Skin of body (tissue), 2 donors: ENCODE results near the gene PPIG. TPM values are rescaled to one million over a fixed set of nuclear protein-coding genes. Genes with fewer than 3 reads are reported as not detected.
"Not testable (repeated sequence)": the region's sequence is repeated elsewhere in the genome, so short reads cannot be mapped to it uniquely, and the experiment has no call there.

Experiments used
- DNase-seq: peaks from one replicate; lab custom pipeline; 2025; lab: John Stamatoyannopoulos, UW
- total RNA-seq: library from RNA; depleted of rRNA; stranded (reverse); fragments of >200 nt; gene quantifications from one replicate; pipeline ENCODE4 v1.2.3, GENCODE V29; 2014

PPIG gene
- total RNA-seq, 1 donor from 2014 or later = 44.2 TPM

DNA sequence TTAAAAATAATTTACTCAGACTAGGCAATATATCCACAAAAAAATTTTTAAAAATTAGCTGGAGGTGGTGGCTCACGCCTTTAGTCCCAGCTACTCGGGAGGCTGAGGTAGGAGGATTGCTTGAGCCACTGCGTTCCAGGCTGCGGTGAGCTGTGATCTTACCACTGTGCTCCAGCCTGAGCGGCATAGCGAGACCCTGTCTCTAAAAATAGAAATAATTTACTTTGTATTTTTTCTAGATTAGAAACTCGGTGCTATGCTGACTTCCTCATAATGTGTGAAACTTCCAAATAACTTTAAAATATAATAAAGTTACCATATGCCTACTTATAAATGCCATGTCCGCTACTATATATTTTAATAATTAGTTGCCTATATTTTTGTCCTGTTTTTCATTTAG, 6.7 kb downstream of the PPIG start:
- no peak for DNase-seq

DNA sequence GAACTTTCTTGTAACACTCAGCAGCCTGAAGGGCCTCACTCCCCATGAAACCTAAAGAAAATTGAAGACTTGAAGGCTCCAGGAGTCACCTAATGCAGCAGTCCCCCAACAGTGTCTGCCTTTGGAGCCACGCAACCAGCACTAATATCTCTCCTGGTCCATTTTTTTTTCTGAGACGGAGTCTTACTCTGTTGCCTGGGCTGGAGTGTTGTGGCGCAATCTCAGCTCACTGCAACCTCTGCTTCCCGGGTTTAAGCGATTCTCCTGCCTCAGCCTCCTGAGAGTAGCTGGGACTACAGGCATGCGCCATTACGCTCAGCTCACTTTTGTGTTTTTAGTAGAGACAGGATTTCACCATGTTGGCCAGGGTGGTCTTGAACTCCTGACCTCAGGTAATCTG, 12.4 kb downstream of the PPIG start:
- not testable (repeated sequence) for DNase-seq

DNA sequence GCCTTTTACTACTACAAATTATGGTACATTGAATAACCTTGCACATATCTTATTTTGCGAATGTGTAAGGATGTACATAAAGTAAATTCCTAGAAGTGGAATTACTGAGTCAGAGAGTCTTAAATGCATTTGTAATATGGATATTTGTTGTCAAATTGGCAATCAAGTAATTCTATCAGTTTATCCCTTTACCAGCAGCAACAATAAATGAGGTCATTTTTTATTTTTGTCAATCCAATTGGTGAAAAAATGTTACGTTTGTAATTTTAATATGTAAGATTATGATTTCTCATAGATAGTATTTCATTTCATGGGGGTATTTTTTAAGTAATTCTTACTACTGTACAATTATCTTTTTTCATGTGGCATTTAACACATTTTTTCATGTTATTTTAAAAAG, 14.8 kb downstream of the PPIG start:
- DNase-seq = no peak

DNA sequence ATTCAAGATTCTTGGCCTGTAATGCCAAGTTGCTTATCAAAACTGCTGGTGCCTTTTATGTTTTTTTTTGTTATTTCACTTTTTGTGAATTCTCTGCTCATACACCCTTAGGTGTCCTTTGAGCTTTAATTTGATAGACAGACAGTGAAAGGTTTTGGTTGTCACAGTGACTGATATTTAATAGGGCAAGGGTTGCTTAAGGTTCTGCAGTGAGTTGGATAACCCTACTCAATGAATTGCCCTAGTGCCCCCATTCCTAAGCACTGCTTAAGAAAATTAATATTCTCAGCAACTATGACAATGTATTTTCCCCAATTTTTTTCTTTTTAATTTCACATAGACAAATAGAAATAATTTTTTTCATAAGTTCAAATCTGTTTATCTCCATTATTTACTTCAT, 15.4 kb downstream of the PPIG start:
- no peak for DNase-seq

DNA sequence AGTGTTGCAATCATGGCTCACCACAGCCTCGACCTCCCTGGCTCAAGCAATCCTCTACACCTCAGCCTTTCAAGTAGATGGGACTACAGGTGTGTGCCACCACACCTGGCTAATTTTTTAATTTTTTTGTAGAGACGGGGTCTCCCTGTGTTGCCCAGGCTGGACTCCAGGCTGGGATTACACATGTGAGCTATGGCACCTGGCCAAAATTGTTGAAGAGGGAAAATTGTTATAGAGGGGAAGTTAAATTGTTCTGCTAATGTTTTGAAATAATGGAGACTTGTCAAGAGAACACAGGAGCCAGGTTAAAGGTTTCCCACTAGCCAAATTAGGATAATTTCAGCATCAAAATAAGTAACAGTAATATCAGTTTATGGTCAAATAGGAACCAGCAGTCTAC, 25.1 kb downstream of the PPIG start:
- DNase-seq = no peak

DNA sequence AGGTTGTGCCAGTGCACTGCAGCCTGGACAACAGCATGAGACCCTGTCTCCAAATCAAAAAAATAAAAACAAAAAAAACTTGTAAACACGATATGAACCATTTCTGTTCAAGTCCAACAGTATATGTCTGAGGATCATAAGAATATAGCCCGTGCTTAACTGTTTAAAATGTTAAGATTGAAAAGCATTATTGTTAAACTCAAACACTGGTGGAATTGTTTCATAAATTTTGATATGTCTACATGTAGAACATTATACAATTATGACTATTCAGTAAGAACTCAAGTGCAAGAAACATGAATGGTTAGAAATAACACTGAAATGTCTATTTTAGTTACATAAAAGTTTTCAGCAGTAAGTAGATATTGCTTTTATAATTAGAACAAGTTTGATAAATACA, 29.7 kb downstream of the PPIG start:
- peak; percentile 1 for DNase-seq

DNA sequence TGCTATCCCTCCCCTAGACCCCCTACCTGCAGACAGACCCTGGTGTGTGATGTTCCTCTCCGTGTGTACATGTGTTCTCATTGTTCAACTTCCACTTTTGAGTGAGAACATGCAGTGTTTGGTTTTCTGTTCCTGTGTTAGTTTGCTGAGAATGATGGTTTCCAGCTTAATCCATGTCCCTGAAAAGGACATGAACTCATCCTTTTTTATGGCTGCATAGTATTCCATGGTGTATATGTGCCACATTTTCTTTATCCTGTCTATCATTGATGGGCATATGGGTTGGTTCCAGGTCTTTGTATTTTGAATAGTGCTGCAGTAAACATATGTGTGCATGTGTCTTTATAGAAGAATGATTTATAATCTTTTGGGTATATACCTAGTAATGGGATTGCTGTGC, 31.8 kb downstream of the PPIG start:
- DNase-seq = not testable (repeated sequence)

DNA sequence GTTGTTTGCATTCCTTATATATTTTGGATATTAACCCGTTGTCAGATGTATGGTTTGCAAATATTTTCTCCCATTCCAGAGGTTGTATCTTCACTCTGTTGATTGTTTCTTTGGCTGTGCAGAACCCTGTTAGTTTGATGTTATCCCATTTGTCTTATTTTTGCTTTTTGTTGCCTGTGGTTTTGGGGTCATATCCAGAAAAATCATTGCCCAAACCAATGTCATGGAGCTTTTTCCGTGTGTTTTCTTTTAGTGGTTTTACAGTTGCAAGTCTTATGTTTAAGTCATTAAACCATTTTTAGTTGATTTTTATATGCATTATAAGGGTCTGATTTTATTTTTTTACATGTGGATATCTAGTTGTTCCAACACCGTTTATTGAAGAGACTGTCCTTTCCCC, 35.8 kb downstream of the PPIG start:
- DNase-seq = no peak

DNA sequence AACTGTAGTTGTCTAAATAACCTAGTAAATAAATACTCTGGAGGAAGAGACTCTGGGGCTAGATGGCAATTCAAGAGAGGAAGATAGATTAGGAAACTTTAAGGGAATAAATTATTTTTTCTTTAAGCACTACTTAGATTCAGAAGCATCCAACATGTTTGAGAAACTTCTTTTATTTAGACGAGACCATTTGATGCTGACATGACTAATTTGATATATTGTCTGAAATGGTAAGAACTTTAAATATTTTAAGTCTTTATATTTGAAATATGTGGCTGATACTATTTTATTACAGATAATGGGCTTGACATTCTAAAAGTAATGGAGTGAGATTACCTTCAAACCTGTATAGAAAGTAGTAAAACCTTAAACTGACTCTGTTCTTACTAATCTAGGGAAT, 36.4 kb downstream of the PPIG start:
- DNase-seq = no peak

DNA sequence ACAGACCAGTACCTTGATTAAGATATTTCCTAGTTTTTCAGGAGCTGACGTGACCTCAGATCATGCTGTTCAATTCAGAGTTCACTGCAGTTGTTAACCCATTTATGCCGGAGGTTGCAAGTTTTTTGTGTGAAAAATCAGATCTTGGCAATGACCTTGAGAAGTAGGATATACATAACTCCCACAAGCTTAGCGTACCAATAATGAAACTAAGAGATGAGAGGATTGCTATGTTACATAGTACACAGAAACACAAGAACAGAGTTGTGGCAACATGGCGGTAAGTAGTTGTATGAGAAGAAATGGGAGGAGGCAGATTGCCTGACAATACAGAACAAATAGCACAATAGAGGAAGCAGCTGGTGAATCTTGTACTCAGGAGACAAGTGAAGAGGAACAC, 39.1 kb downstream of the PPIG start:
- DNase-seq = no peak

DNA sequence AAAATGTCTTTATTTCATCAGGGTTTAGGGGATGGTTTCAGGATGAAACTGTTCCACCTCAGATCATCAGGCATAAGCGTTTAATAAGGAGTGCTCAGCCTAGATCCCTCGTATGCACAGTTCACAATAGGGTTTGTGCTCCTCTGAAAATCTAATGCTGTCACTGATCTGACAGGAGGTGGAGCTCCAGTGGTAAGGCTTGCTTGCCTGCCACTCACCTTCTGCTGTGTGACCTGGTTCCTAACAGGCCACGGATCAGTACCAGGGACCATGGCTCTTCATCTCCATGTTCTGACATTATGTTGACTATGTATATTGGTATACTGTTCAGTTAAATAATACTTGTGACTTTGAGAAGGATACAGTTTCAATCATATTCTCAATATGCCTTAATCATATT, 41.6 kb downstream of the PPIG start:
- DNase-seq = no peak

DNA sequence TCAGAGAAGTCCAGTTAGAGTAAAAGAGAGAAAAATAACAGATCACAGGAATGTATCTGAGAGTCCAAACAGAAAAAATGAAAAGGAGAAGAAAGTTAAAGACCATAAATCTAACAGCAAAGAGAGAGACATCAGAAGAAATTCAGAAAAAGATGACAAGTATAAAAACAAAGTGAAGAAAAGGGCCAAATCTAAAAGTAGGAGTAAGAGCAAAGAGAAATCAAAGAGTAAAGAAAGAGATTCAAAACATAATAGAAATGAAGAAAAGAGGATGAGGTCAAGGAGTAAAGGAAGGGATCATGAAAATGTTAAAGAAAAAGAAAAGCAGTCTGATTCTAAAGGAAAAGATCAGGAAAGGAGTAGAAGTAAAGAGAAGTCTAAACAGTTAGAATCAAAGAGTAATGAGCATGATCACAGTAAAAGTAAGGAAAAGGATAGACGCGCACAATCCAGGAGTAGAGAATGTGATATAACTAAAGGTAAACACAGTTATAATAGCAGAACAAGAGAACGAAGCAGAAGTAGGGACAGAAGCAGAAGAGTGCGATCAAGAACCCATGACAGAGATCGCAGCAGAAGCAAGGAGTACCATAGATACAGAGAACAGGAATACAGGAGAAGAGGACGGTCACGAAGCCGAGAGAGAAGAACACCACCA, 52.4 kb downstream of the PPIG start:
- no peak for DNase-seq

DNA sequence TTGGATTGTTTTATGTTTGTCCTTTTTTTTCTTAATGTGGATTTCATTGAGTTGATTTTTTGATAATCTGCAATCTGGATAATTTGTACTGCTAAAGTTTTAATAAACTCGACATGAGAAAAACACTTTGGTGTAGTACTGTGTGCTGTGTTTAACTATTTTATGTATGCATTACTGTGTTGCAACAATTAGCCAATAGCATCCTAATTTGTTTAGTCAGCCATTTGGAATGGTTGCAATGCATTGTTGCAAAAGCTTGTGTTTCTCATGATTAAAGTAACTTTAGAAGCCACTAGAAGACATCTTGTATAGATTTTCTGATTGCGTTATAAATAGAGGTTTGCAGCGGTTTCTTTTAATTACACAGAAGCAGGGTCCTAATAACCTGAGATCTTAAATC, 53.5 kb downstream of the PPIG start:
- DNase-seq = peak; percentile 17

DNA sequence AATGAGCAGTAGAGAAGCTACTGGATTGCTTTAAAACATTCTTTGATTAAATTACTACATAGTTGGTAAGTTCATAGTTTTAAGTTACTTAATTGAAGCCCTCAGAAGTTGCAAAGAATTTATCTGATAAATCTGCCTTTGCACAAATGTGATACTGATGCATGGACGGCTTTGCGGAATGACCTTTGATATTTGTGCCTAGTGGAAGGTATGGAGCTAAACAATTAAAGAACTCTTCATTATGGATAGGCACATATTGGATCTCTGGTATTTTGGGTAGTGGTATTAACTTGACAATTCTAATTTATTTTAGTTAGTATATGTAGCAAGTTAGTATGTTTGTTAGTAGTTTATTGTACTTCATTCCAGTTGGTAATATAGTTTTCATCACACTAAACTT, 56.0 kb downstream of the PPIG start:
- no peak for DNase-seq

DNA sequence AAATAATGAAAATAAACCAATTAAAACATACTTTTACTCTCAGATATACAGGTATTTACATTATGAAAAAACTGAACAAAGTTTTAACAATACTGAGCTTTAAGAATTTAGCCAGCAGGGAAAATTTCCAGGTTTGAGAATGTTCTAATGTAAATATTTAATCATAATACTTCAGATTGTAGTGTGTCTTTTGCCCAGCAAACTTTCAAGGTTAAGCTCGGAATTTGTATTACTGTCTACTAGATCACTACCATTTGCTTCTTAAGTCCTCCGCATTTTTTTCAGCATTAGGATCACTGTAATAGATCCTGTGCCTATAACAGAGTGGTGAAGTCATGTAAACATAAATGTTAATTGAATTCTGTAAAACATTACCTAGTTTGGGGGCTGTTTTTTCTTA, 57.3 kb downstream of the PPIG start:
- no peak for DNase-seq

DNA sequence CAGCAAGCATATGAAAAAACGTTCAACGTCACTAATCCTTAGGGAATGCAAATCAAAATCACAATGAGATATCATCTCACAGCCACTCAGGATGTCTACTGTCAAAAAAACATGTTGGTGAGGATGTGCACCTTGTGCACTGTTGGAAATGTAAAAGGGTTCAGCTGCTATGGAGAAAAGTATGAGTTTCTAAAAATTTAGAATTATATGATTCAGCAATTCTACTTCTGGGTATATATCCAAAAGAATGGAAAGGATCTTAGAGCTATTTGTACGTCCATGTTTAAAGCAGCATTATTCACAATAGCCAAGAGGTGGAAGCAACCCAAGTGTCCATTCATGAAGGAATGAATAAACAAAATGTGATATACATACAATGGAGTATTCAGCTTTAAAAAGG, 60.0 kb downstream of the PPIG start:
- no peak for DNase-seq

DNA sequence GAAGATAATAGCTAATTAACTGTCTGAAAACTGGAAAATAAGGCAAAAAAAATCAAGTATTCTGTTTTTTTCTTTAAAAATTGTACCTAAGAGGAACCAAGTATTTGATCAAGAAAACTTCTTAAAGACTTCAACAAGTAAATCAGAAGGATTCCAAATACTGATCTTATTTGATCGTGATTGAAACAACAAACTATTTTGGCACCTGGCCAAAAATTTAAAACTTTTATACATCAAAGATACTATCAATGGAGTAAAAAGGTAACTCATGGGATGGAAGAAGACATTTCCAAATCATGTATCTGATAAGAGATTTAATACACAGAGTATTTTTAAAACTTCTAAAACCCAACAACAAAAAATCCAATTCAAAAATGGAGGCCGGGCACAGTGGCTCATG, 63.3 kb downstream of the PPIG start:
- no peak for DNase-seq

DNA sequence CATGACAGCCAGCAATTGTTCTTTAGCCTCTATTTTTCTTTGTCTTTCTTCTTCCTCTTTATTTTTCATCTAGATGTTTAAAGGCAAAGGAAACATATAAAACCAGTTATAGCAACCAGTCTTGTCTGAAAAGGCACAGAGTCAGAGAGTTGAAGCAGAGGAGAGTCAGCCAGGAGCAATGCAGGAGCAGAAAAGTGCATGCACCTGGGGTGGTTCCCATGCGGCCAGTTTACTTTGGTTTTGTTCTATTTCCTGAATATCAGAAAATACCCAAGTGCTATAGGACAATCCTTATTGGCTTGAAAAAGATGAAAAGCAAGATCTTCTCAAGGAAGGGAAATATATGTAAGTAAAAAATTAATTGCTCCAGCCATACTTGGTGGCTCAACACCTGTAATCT, 65.1 kb downstream of the PPIG start:
- no peak for DNase-seq

DNA sequence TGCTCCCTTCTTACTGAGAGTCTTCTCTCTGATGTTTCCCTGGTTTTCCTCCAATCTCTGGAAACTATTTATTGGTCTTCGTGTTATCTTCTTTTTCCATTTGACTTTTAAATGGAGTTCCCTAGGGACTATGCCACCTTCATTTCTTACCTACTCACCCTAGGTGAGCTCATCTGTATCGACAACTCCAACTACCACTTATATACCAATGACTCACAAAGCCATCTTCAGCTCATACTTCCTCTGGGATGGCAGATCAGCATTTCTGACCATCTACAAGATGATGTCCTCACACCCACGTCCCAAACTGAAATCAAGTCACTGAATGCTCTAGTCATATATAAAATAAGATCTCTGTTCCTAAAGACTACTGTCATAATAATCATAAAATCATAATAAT, 69.5 kb downstream of the PPIG start:
- DNase-seq = no peak

DNA sequence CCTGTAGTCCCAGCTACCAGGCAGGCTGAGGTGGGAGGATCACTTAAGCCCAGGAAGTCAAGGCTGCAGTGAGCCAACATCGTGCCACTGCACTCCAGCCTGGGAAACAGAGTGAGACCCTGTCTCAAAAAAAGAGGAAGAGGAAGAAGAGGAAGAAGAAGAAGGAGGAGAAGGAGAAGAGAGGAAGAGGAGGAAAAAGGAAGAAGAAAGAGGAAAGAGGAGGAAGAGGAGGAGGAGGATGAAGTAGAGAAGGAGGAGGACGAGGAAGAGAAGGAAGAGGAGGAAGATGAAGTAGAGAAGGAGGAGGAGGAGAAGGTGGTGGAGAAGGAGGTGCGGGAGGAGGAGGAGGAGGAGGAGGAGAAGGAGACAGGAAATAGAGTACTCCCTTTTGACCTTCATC, 72.0 kb downstream of the PPIG start:
- no peak for DNase-seq

DNA sequence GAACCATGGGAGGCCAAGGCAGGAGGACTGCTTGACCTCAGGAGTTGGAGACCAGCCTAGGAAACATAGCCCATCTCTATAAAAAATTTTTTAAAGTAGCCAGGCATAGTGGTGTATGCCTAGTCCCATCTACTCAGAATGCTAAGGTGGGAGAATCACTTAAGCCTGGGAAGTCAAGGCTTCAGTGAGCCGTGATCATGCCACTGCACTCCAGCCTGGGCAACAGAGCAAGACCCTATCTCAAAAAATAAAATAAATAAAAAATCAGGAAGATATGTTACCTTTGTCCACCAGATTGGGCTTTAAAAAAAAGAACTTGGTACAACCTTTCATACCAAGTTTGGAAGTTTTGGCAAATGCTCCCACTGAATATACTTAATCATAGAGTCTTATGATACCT, 74.7 kb downstream of the PPIG start:
- no peak for DNase-seq

DNA sequence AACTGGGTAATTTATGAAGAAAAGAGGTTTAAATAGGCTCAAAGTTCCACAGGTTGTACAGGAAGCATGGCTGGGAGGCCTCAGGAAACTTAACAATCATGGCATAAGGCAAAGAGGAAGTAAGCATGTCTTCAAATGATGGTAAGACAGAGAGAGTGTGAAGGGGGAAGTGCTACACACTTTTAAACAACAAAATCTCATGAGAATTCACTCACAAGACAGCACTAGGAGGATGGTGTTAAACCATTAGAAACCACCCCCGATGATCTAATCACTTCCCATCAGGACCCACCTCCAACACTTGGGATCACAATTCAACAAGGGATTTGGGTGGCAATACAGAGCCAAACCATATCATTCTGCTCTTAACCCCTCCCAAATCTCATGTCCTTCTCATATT, 75.2 kb downstream of the PPIG start:
- DNase-seq = no peak

DNA sequence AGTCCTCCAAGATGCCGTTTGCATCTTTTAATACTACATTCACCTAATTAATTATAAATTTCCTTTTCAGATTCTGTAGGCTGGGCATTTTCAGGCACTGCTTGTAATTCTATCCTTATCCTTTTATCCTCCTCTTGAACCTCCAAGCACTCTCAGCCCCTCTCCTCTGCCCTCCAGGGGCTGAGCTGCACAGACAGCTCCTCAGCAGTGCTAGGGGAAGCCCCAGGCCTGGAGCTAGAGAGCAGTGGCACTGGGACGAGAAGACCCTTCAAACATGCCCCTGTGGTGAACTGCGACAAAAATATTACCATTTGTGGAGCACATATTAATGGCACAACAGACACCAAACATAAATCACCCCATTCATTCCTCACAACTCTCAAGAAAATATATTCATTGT, 77.1 kb downstream of the PPIG start:
- no peak for DNase-seq

DNA sequence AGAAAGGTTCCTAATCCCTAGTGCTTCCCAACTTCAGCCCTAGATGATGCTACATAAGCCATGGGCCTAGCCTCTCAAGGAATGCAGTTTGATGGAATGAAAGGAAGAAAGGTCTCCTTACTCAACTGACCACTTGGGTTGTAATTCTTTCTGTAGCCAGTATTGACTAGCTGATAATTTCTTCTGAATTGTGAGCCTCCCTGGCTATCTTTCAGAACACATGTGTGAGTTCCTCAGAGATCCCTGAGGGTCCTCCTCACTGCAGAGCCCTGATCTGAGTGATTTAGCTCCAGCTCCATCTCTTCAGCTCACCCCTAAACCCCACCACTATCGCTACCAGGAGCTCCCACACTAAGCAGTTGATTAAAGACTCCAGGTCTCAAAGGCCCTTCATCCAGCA, 78.6 kb downstream of the PPIG start:
- DNase-seq = no peak
